Measurements from ENCODE around the gene PADI3. TPM values are rescaled to one million over a fixed set of nuclear protein-coding genes. Genes with fewer than 3 reads are reported as not detected.

PADI3 gene
- total and polyA plus RNA-seq, 2 experiments from 2014 or later = 0.37 to 0.80 TPM

DNA sequence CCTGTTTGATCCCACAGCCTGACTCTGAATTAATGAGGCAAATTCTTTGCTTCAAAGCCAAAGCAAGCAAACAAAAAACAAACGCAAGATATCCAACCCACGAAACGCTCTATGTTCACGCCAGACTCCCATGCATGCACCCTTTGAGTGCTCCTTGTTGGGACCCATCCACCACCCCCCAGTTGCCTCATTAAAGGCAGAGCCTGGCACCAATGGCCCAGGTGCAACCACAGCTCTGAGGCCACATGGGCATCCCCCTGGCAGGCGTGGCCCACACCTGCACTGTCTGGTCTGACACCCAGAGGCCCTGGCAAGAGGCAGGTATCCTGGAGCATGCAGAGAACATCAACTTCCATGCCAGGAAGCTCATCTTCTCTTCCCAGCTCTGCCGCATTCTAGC lies 58.0 kb downstream of the PADI3 start:
- Histone ChIP-seq H3K4me1 (ENCODE audit: insufficient read depth) (peaks cover 13% of the 10 kb centered on the region; the same call in 1 of the 2 replicates), H3K27me3 (ENCODE audit: insufficient read depth) (no peaks in the 10 kb centered on the region), H3K27ac (ENCODE audit: low read depth) (no peak overlapping the region), H3K9me2 (ENCODE audit: insufficient read depth) (no peaks in the 10 kb centered on the region), H3K79me2 (replicated peaks; ENCODE audit: insufficient read depth) (no peaks in the 10 kb centered on the region), H3K36me3 (ENCODE audit: insufficient read depth) (no peaks in the 10 kb centered on the region; the same call in 1 of the 2 replicates), H3K4me3 (no peak overlapping the region), H4K20me1 (replicated peaks; ENCODE audit: insufficient read depth) (no peaks in the 10 kb centered on the region), H3F3A (replicated peaks; ENCODE audit: low read depth) (no peaks in the 10 kb centered on the region), H3K4me2 (no peak overlapping the region), H2AFZ (no peak overlapping the region)
- Mint-ChIP-seq H3K27ac (no peak overlapping the region), H3K4me1 (peaks cover 39% of the 10 kb centered on the region), H3K9me3 (peaks cover 16% of the 10 kb centered on the region), H3K36me3 (ENCODE audit: low read depth) (peaks cover 7% of the 10 kb centered on the region), H3K4me3 (no peak overlapping the region), H3K27me3 (ENCODE audit: insufficient read depth, low read depth, poor library complexity) (peaks cover 14% of the 10 kb centered on the region)
- DNase-seq (ENCODE audit: low spot score) = no peak
- ATAC-seq = no peak
- no peak for TF ChIP-seq ZNF331 (CRISPR knock-in tag; IDR thresholded peaks at IDR 0.05; ENCODE audit: low read depth)
- TF ChIP-seq NANOG (IDR thresholded peaks at IDR 0.05; ENCODE audit: borderline replicate concordance) = no peak
- TF ChIP-seq CREB1 (CRISPR knock-in tag; IDR thresholded peaks at IDR 0.05; ENCODE audit: low read depth) = no peak
- TF ChIP-seq, protein P1, sequence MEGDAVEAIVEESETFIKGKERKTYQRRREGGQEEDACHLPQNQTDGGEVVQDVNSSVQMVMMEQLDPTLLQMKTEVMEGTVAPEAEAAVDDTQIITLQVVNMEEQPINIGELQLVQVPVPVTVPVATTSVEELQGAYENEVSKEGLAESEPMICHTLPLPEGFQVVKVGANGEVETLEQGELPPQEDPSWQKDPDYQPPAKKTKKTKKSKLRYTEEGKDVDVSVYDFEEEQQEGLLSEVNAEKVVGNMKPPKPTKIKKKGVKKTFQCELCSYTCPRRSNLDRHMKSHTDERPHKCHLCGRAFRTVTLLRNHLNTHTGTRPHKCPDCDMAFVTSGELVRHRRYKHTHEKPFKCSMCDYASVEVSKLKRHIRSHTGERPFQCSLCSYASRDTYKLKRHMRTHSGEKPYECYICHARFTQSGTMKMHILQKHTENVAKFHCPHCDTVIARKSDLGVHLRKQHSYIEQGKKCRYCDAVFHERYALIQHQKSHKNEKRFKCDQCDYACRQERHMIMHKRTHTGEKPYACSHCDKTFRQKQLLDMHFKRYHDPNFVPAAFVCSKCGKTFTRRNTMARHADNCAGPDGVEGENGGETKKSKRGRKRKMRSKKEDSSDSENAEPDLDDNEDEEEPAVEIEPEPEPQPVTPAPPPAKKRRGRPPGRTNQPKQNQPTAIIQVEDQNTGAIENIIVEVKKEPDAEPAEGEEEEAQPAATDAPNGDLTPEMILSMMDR (conservative IDR thresholded peaks at IDR 0.05; ENCODE audit: low read depth in 2 of 2) = no peak
- TF ChIP-seq STAT1 (IDR thresholded peaks at IDR 0.05; ENCODE audit: unreplicated experiment) = no peak
- TF ChIP-seq EZH2 (IDR thresholded peaks at IDR 0.05; ENCODE audit: low read depth, unreplicated experiment) = no peak

DNA sequence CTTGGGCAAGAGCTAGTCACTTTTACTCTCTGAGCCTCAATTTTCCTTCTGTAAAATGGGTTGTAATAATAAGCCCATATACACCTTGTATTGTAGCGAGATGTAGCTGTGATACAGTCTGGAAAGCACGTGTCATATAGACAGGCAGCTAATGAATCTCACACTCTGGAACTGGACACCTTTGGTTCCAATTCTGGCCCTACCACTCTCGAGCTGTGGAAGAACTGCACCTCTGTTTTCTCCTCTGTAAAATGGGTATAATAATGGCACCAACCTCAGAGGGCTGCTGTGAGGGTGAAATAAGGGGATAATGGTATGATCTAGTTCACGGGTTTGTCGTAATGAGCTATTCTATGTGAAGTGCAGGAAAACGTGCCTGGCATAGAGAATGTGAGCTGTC lies 58.4 kb downstream of the PADI3 start:
- Histone ChIP-seq H3K36me3 (ENCODE audit: insufficient read depth) (no peaks in the 10 kb centered on the region), H3K27ac (ENCODE audit: low read depth) (no peak overlapping the region), H3K9me2 (ENCODE audit: insufficient read depth) (no peaks in the 10 kb centered on the region), H4K20me1 (replicated peaks; ENCODE audit: insufficient read depth) (no peaks in the 10 kb centered on the region), H3F3A (replicated peaks; ENCODE audit: low read depth) (no peaks in the 10 kb centered on the region), H3K27me3 (ENCODE audit: insufficient read depth) (no peaks in the 10 kb centered on the region), H3K79me2 (replicated peaks; ENCODE audit: insufficient read depth) (no peaks in the 10 kb centered on the region), H2AFZ (no peak overlapping the region), H3K4me3 (no peak overlapping the region), H3K4me2 (no peak overlapping the region), H3K4me1 (ENCODE audit: insufficient read depth) (peaks cover 13% of the 10 kb centered on the region; the same call in 1 of the 2 replicates)
- DNase-seq (ENCODE audit: low spot score) = no peak
- H3K9me3 Mint-ChIP-seq = peaks cover 12% of the 10 kb centered on the region
- no peak for ATAC-seq
- H3K27ac Mint-ChIP-seq = no peak overlapping the region; the same call in 1 of the 2 replicates
- H3K27me3 Mint-ChIP-seq (ENCODE audit: insufficient read depth, low read depth, poor library complexity) = peaks cover 16% of the 10 kb centered on the region
- no peak overlapping the region for H3K4me3 Mint-ChIP-seq
- H3K4me1 Mint-ChIP-seq = peaks cover 40% of the 10 kb centered on the region
- peaks cover 3% of the 10 kb centered on the region; the same call in 2 of the 3 replicates for H3K36me3 Mint-ChIP-seq (ENCODE audit: low read depth)
- TF ChIP-seq, protein P2, sequence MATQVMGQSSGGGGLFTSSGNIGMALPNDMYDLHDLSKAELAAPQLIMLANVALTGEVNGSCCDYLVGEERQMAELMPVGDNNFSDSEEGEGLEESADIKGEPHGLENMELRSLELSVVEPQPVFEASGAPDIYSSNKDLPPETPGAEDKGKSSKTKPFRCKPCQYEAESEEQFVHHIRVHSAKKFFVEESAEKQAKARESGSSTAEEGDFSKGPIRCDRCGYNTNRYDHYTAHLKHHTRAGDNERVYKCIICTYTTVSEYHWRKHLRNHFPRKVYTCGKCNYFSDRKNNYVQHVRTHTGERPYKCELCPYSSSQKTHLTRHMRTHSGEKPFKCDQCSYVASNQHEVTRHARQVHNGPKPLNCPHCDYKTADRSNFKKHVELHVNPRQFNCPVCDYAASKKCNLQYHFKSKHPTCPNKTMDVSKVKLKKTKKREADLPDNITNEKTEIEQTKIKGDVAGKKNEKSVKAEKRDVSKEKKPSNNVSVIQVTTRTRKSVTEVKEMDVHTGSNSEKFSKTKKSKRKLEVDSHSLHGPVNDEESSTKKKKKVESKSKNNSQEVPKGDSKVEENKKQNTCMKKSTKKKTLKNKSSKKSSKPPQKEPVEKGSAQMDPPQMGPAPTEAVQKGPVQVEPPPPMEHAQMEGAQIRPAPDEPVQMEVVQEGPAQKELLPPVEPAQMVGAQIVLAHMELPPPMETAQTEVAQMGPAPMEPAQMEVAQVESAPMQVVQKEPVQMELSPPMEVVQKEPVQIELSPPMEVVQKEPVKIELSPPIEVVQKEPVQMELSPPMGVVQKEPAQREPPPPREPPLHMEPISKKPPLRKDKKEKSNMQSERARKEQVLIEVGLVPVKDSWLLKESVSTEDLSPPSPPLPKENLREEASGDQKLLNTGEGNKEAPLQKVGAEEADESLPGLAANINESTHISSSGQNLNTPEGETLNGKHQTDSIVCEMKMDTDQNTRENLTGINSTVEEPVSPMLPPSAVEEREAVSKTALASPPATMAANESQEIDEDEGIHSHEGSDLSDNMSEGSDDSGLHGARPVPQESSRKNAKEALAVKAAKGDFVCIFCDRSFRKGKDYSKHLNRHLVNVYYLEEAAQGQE (IDR thresholded peaks at IDR 0.05; ENCODE audit: unreplicated experiment) = no peak
- no peak for TF ChIP-seq EZH2phosphoT487 (IDR thresholded peaks at IDR 0.05; ENCODE audit: unreplicated experiment)
- TF ChIP-seq, protein P3, sequence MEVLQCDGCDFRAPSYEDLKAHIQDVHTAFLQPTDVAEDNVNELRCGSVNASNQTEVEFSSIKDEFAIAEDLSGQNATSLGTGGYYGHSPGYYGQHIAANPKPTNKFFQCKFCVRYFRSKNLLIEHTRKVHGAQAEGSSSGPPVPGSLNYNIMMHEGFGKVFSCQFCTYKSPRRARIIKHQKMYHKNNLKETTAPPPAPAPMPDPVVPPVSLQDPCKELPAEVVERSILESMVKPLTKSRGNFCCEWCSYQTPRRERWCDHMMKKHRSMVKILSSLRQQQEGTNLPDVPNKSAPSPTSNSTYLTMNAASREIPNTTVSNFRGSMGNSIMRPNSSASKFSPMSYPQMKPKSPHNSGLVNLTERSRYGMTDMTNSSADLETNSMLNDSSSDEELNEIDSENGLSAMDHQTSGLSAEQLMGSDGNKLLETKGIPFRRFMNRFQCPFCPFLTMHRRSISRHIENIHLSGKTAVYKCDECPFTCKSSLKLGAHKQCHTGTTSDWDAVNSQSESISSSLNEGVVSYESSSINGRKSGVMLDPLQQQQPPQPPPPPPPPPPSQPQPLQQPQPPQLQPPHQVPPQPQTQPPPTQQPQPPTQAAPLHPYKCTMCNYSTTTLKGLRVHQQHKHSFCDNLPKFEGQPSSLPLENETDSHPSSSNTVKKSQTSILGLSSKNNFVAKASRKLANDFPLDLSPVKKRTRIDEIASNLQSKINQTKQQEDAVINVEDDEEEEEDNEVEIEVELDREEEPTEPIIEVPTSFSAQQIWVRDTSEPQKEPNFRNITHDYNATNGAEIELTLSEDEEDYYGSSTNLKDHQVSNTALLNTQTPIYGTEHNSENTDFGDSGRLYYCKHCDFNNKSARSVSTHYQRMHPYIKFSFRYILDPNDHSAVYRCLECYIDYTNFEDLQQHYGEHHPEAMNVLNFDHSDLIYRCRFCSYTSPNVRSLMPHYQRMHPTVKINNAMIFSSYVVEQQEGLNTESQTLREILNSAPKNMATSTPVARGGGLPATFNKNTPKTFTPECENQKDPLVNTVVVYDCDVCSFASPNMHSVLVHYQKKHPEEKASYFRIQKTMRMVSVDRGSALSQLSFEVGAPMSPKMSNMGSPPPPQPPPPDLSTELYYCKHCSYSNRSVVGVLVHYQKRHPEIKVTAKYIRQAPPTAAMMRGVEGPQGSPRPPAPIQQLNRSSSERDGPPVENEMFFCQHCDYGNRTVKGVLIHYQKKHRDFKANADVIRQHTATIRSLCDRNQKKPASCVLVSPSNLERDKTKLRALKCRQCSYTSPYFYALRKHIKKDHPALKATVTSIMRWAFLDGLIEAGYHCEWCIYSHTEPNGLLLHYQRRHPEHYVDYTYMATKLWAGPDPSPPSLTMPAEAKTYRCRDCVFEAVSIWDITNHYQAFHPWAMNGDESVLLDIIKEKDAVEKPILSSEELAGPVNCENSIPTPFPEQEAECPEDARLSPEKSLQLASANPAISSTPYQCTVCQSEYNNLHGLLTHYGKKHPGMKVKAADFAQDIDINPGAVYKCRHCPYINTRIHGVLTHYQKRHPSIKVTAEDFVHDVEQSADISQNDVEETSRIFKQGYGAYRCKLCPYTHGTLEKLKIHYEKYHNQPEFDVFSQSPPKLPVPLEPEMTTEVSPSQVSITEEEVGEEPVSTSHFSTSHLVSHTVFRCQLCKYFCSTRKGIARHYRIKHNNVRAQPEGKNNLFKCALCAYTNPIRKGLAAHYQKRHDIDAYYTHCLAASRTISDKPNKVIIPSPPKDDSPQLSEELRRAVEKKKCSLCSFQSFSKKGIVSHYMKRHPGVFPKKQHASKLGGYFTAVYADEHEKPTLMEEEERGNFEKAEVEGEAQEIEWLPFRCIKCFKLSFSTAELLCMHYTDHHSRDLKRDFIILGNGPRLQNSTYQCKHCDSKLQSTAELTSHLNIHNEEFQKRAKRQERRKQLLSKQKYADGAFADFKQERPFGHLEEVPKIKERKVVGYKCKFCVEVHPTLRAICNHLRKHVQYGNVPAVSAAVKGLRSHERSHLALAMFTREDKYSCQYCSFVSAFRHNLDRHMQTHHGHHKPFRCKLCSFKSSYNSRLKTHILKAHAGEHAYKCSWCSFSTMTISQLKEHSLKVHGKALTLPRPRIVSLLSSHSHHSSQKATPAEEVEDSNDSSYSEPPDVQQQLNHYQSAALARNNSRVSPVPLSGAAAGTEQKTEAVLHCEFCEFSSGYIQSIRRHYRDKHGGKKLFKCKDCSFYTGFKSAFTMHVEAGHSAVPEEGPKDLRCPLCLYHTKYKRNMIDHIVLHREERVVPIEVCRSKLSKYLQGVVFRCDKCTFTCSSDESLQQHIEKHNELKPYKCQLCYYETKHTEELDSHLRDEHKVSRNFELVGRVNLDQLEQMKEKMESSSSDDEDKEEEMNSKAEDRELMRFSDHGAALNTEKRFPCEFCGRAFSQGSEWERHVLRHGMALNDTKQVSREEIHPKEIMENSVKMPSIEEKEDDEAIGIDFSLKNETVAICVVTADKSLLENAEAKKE (CRISPR knock-in tag; IDR thresholded peaks at IDR 0.05) = no peak
- TF ChIP-seq POLR2AphosphoS5 (IDR thresholded peaks at IDR 0.05; ENCODE audit: low read depth) = no peak

All from GM23338 (cell line).